Stimulated activated CD4-positive, alpha-beta T cell treated with anti-CD3 and anti-CD28 coated beads, TNF-alpha, amount 100 ng/mL, for 4 hours (primary cell): ENCODE results near the gene ZNF513.

ENCODE experiments used
- DNase-seq, 3 experiments: peaks; one replicate each; pipeline ENCODE4 v3.0.0-alpha.2; 2020; ENCODE audit warnings: low read depth in 3 of 3

ZNF513 gene

GRCh38 chr2:27381577-27382181, 1.1 kb upstream of the ZNF513 start:
- DNase-seq, result no peak

GRCh38 chr2:27379836-27380625, 503 bp downstream of the ZNF513 start:
- DNase-seq, result no peak

GRCh38 chr2:27379383-27379835, 1.1 kb downstream of the ZNF513 start:
- no peak for DNase-seq

- no peak for DNase-seq
Measured at GRCh38 chr2:27378809-27379290, 1.7 kb downstream of the ZNF513 start.

- DNase-seq, result no peak
Measured at GRCh38 chr2:27378096-27378808, 2.3 kb downstream of the ZNF513 start.

- no peak for DNase-seq
Measured at GRCh38 chr2:27377618-27378095, 2.9 kb downstream of the ZNF513 start.

- DNase-seq, result no peak
Measured at GRCh38 chr2:27376866-27377617, 3.5 kb downstream of the ZNF513 start.

GRCh38 chr2:27376151-27376865, 4.2 kb downstream of the ZNF513 start:
- DNase-seq, result no peak

GRCh38 chr2:27375513-27376099, 4.9 kb downstream of the ZNF513 start:
- no peak for DNase-seq

GRCh38 chr2:27373567-27373966, 7.0 kb downstream of the ZNF513 start:
- DNase-seq, result no peak

GRCh38 chr2:27372937-27373336, 7.6 kb downstream of the ZNF513 start:
- no peak for DNase-seq

- no peak for DNase-seq
Measured at GRCh38 chr2:27370816-27371620, 9.5 kb downstream of the ZNF513 start.

- peak; percentile 97 to 99 (median 98) for DNase-seq
Measured at GRCh38 chr2:27370026-27370815, 10.3 kb downstream of the ZNF513 start, which contains the start of the genes EIF2B4 and SNX17. TSS of gene EIF2B4 (minus strand) at chr2:27370338. CDS start at chr2:27370314, 24 bp downstream. TSS of gene SNX17 (plus strand) at chr2:27370616. CDS start at chr2:27370744, 128 bp downstream.

- DNase-seq, result no peak
Measured at GRCh38 chr2:27369471-27370025, 11.0 kb downstream of the ZNF513 start.

- no peak for DNase-seq
Measured at GRCh38 chr2:27363933-27364332, 16.6 kb downstream of the ZNF513 start.

- DNase-seq, result no peak
Measured at GRCh38 chr2:27362678-27363420, 17.7 kb downstream of the ZNF513 start.

- peak; percentile 77 to 88 (median 84) for DNase-seq
Measured at GRCh38 chr2:27356382-27357181, 24.0 kb downstream of the ZNF513 start, which contains the start of gene GTF3C2. TSS of gene GTF3C2 (minus strand) at chr2:27356764. CDS start at chr2:27343554, 13,210 bp downstream.
